ENCODE results near the gene BNIPL. TPM values are rescaled to one million over a fixed set of nuclear protein-coding genes. Genes with fewer than 3 reads are reported as not detected.
A peak's percentile ranks its signal among the peaks of the same experiment; 100 is the strongest.

The BNIPL gene
- total and polyA plus RNA-seq, 8 donors = 3.5 to 11.6 (median 8.5) TPM

- ATAC-seq (no peak), DNase-seq (no peak)
- H3K27me3 ChIP-seq = no peaks in the 10 kb centered on the region
- peak overlapping the region in 1 of 2 donors; percentile 98 for H3K27ac ChIP-seq
- H3K9me3 ChIP-seq = no peaks in the 10 kb centered on the region
- no peak for TF ChIP-seq CTCF (IDR thresholded peaks at IDR 0.05)
- H3K36me3 ChIP-seq = no peaks in the 10 kb centered on the region
- peaks cover 9 to 20% of the 10 kb centered on the region in 2 donors for H3K4me1 ChIP-seq
- H3K4me3 ChIP-seq = peak overlapping the region in 1 of 2 donors; percentile 89
- intact Hi-C loops (cut with DNase I) = no loop called here
Observed at GRCh38 chr1:151069103-151069486, 32.7 kb downstream of the BNIPL start.

- no peaks in the 10 kb centered on the region for H3K9me3 ChIP-seq
- no peaks in the 10 kb centered on the region for H3K27me3 ChIP-seq
- ATAC-seq (peak; percentile 96), DNase-seq (peak; percentile 93 to 97 (median 96))
- no peaks in the 10 kb centered on the region for H3K36me3 ChIP-seq
- intact Hi-C loops (cut with DNase I) = no loop called here
- TF ChIP-seq CTCF (IDR thresholded peaks at IDR 0.05) = peak; percentile 87 to 98
- H3K4me1 ChIP-seq = peaks cover 9 to 20% of the 10 kb centered on the region in 2 donors
- peak within 1 kb of the TSS; percentile 64 to 89 for H3K4me3 ChIP-seq
- H3K27ac ChIP-seq = peak within 1 kb of the TSS; percentile 98 to 100
Observed at GRCh38 chr1:151070474-151071276, 34.3 kb downstream of the BNIPL start, which contains the start of gene GABPB2. Gene GABPB2 (plus strand): TSS chr1:151070761. CDS start chr1:151088190, 17,429 bp downstream.

- Histone ChIP-seq H3K36me3 (no peaks in the 10 kb centered on the region), H3K27me3 (no peaks in the 10 kb centered on the region), H3K4me1 (peaks cover 9 to 20% of the 10 kb centered on the region in 2 donors), H3K4me3 (no peak overlapping the region), H3K27ac (no peak overlapping the region), H3K9me3 (no peaks in the 10 kb centered on the region)
- intact Hi-C loops (cut with DNase I) = no loop called here
- ATAC-seq (no peak), DNase-seq (no peak)
- no peak for TF ChIP-seq CTCF (IDR thresholded peaks at IDR 0.05)
Observed at GRCh38 chr1:151072224-151072623, 35.8 kb downstream of the BNIPL start.

- Histone ChIP-seq H3K4me1 (no peaks in the 10 kb centered on the region), H3K4me3 (no peak overlapping the region), H3K9me3 (no peaks in the 10 kb centered on the region), H3K27me3 (no peaks in the 10 kb centered on the region), H3K36me3 (no peaks in the 10 kb centered on the region), H3K27ac (no peak overlapping the region)
- DNase-seq (no peak), ATAC-seq (no peak)
- intact Hi-C loops (cut with DNase I) = no loop called here
- TF ChIP-seq CTCF (IDR thresholded peaks at IDR 0.05) = no peak
Observed at GRCh38 chr1:151085953-151086559, 49.7 kb downstream of the BNIPL start.

Other genes with a start within 250 kb of the BNIPL start
- 10 to 100 TPM; 19.9 to 54.5 TPM for gene CTSK, start 228.3 kb upstream of the BNIPL start, total RNA-seq
- 10 to 100 TPM; 28.7 to 46.8 (median 36.0) TPM for gene CTSK, start 228.3 kb upstream of the BNIPL start, polyA plus RNA-seq (ENCODE audit: insufficient read length in 6 of 6)
- gene ARNT, start 160.0 kb upstream of the BNIPL start, total RNA-seq = 10 to 100 TPM; 42.9 to 49.8 TPM
- 10 to 100 TPM; 75.9 to 88.0 (median 79.7) TPM for gene ARNT, start 160.0 kb upstream of the BNIPL start, polyA plus RNA-seq (ENCODE audit: insufficient read length in 6 of 6)
- not detected for gene CTXND2, start 149.4 kb upstream of the BNIPL start, total RNA-seq
- under 1 TPM in 1 of 6 donors, not detected in 5; 0.15 TPM for gene CTXND2, start 149.4 kb upstream of the BNIPL start, polyA plus RNA-seq (ENCODE audit: insufficient read length in 6 of 6)
- 10 to 100 TPM; 33.1 to 49.7 TPM for gene SETDB1, start 110.2 kb upstream of the BNIPL start, total RNA-seq
- gene SETDB1, start 110.2 kb upstream of the BNIPL start, polyA plus RNA-seq (ENCODE audit: insufficient read length in 6 of 6) = 10 to 100 TPM; 83.6 to 96.6 (median 91.9) TPM
- 100 to 1,000 TPM; 325 to 359 TPM for gene CERS2, start 61.8 kb upstream of the BNIPL start, total RNA-seq
- gene CERS2, start 61.8 kb upstream of the BNIPL start, polyA plus RNA-seq (ENCODE audit: insufficient read length in 6 of 6) = 100 to 1,000 TPM; 213 to 272 (median 251) TPM
- gene ANXA9, start 54.3 kb upstream of the BNIPL start, total RNA-seq = 1 to 10 TPM; 1.1 to 2.4 TPM
- gene ANXA9, start 54.3 kb upstream of the BNIPL start, polyA plus RNA-seq (ENCODE audit: insufficient read length in 6 of 6) = 10 to 100 TPM in 4 of 6 donors, 1 to 10 TPM in 2; 9.8 to 11.1 (median 10.2) TPM
- 10 to 100 TPM; 26.0 to 32.9 TPM for gene MINDY1, start 29.7 kb upstream of the BNIPL start, total RNA-seq
- 10 to 100 TPM; 42.4 to 53.8 (median 47.4) TPM for gene MINDY1, start 29.7 kb upstream of the BNIPL start, polyA plus RNA-seq (ENCODE audit: insufficient read length in 6 of 6)
- 10 to 100 TPM; 15.1 to 18.1 TPM for gene PRUNE1, start 28.1 kb upstream of the BNIPL start, total RNA-seq
- gene PRUNE1, start 28.1 kb upstream of the BNIPL start, polyA plus RNA-seq (ENCODE audit: insufficient read length in 6 of 6) = 10 to 100 TPM; 38.4 to 42.7 (median 38.8) TPM
- 1 to 10 TPM; 3.9 to 6.1 TPM for gene C1orf56, start 11.2 kb downstream of the BNIPL start, total RNA-seq
- gene C1orf56, start 11.2 kb downstream of the BNIPL start, polyA plus RNA-seq (ENCODE audit: insufficient read length in 6 of 6) = 10 to 100 TPM in 3 of 6 donors, 1 to 10 TPM in 3; 8.6 to 11.2 (median 9.9) TPM
- 100 to 1,000 TPM; 104 to 125 TPM for gene CDC42SE1, start 23.0 kb downstream of the BNIPL start, total RNA-seq
- gene CDC42SE1, start 23.0 kb downstream of the BNIPL start, polyA plus RNA-seq (ENCODE audit: insufficient read length in 6 of 6) = 100 to 1,000 TPM in 5 of 6 donors, 10 to 100 TPM in 1; 99.1 to 133 (median 111) TPM
- 1 to 10 TPM; 1.7 to 2.9 TPM for gene MLLT11, start 23.8 kb downstream of the BNIPL start, total RNA-seq
- gene MLLT11, start 23.8 kb downstream of the BNIPL start, polyA plus RNA-seq (ENCODE audit: insufficient read length in 6 of 6) = 10 to 100 TPM; 20.1 to 23.0 (median 22.4) TPM
- gene GABPB2, start 34.2 kb downstream of the BNIPL start, total RNA-seq = 10 to 100 TPM; 11.3 to 12.7 TPM
- gene GABPB2, start 34.2 kb downstream of the BNIPL start, polyA plus RNA-seq (ENCODE audit: insufficient read length in 6 of 6) = 10 to 100 TPM; 10.6 to 13.5 (median 13.0) TPM
- 1 to 10 TPM; 3.9 to 8.9 TPM for gene SEMA6C, start 110.0 kb downstream of the BNIPL start, total RNA-seq
- gene SEMA6C, start 110.0 kb downstream of the BNIPL start, polyA plus RNA-seq (ENCODE audit: insufficient read length in 6 of 6) = 10 to 100 TPM; 26.0 to 31.5 (median 27.7) TPM
- 10 to 100 TPM in 1 of 2 donors, 1 to 10 TPM in 1; 7.1 to 14.5 TPM for gene TNFAIP8L2, start 120.1 kb downstream of the BNIPL start, total RNA-seq
- 1 to 10 TPM; 2.5 to 3.3 (median 2.8) TPM for gene TNFAIP8L2, start 120.1 kb downstream of the BNIPL start, polyA plus RNA-seq (ENCODE audit: insufficient read length in 6 of 6)
- gene LYSMD1, start 129.3 kb downstream of the BNIPL start, total RNA-seq = 1 to 10 TPM; 5.8 to 8.7 TPM
- gene LYSMD1, start 129.3 kb downstream of the BNIPL start, polyA plus RNA-seq (ENCODE audit: insufficient read length in 6 of 6) = 10 to 100 TPM; 15.3 to 20.4 (median 16.3) TPM
- 10 to 100 TPM; 29.7 to 35.0 TPM for gene SCNM1, start 129.6 kb downstream of the BNIPL start, total RNA-seq
- 10 to 100 TPM; 37.9 to 42.4 (median 39.7) TPM for gene SCNM1, start 129.6 kb downstream of the BNIPL start, polyA plus RNA-seq (ENCODE audit: insufficient read length in 6 of 6)
- gene TMOD4, start 139.4 kb downstream of the BNIPL start, total RNA-seq = under 1 TPM in 1 of 2 donors, not detected in 1; 0.97 TPM
- gene TMOD4, start 139.4 kb downstream of the BNIPL start, polyA plus RNA-seq (ENCODE audit: insufficient read length in 6 of 6) = 1 to 10 TPM; 1.2 to 2.4 (median 1.8) TPM
- 10 to 100 TPM; 40.5 to 41.3 TPM for gene VPS72, start 153.6 kb downstream of the BNIPL start, total RNA-seq
- gene VPS72, start 153.6 kb downstream of the BNIPL start, polyA plus RNA-seq (ENCODE audit: insufficient read length in 6 of 6) = 10 to 100 TPM; 60.1 to 65.1 (median 62.8) TPM
- 10 to 100 TPM; 51.2 to 55.6 TPM for gene PIP5K1A, start 162.0 kb downstream of the BNIPL start, total RNA-seq
- gene PIP5K1A, start 162.0 kb downstream of the BNIPL start, polyA plus RNA-seq (ENCODE audit: insufficient read length in 6 of 6) = 10 to 100 TPM; 62.1 to 73.3 (median 68.3) TPM
- 100 to 1,000 TPM; 104 to 153 TPM for gene PSMD4, start 218.1 kb downstream of the BNIPL start, total RNA-seq
- gene PSMD4, start 218.1 kb downstream of the BNIPL start, polyA plus RNA-seq (ENCODE audit: insufficient read length in 6 of 6) = 100 to 1,000 TPM; 141 to 158 (median 149) TPM
- gene ZNF687, start 245.7 kb downstream of the BNIPL start, total RNA-seq = 10 to 100 TPM; 17.7 to 22.8 TPM
- 10 to 100 TPM; 15.1 to 21.6 (median 17.5) TPM for gene ZNF687, start 245.7 kb downstream of the BNIPL start, polyA plus RNA-seq (ENCODE audit: insufficient read length in 6 of 6)